ENCODE measurements around the gene SPAG5. TPM values are rescaled to one million over a fixed set of nuclear protein-coding genes. Genes with fewer than 3 reads are reported as not detected.

The SPAG5 gene
- 10 to 100 TPM; 43.5 to 46.9 (median 45.2) TPM for polyA plus RNA-seq (ENCODE audit: insufficient read length in 4 of 4)

- DNase-seq (ENCODE audit: low read depth in 4 of 4, low spot score in 3 of 4), result peak; percentile 79 to 88 (median 84)
These were observed at the start of gene SPAG5 for GRCh38 chr17:28598799-28599310. Gene SPAG5 (minus strand): TSS chr17:28599025. CDS start chr17:28598946, 79 bp downstream.

GRCh38 chr17:28646039-28646754 lies 47.4 kb upstream of the SPAG5 start:
- DNase-seq (ENCODE audit: low read depth in 4 of 4, low spot score in 3 of 4), result no peak

- DNase-seq (ENCODE audit: low read depth in 4 of 4, low spot score in 3 of 4), result no peak
These were observed 46.7 kb upstream of the SPAG5 start for GRCh38 chr17:28645576-28645939.

- peak; percentile 87 to 90 (median 89) for DNase-seq (ENCODE audit: low read depth in 4 of 4, low spot score in 3 of 4)
These were observed 46.2 kb upstream of the SPAG5 start, which contains the start of gene BLTP2 for GRCh38 chr17:28644787-28645575. Gene BLTP2 (minus strand): TSS chr17:28645158. CDS start chr17:28645056, 102 bp downstream.

GRCh38 chr17:28643983-28644786 lies 45.4 kb upstream of the SPAG5 start:
- DNase-seq (ENCODE audit: low read depth in 4 of 4, low spot score in 3 of 4), result no peak

- no peak for DNase-seq (ENCODE audit: low read depth in 4 of 4, low spot score in 3 of 4)
These were observed 42.8 kb upstream of the SPAG5 start for GRCh38 chr17:28641579-28641978.

GRCh38 chr17:28635506-28635905 lies 36.7 kb upstream of the SPAG5 start:
- no peak for DNase-seq (ENCODE audit: low read depth in 4 of 4, low spot score in 3 of 4)

GRCh38 chr17:28634206-28634865 lies 35.5 kb upstream of the SPAG5 start:
- DNase-seq (ENCODE audit: low read depth in 4 of 4, low spot score in 3 of 4), result no peak

GRCh38 chr17:28626818-28627217 lies 28.0 kb upstream of the SPAG5 start:
- no peak for DNase-seq (ENCODE audit: low read depth in 4 of 4, low spot score in 3 of 4)

- DNase-seq (ENCODE audit: low read depth in 4 of 4, low spot score in 3 of 4), result no peak
These were observed 25.3 kb upstream of the SPAG5 start for GRCh38 chr17:28624148-28624547.

GRCh38 chr17:28623696-28624095 lies 24.9 kb upstream of the SPAG5 start:
- DNase-seq (ENCODE audit: low read depth in 4 of 4, low spot score in 3 of 4), result no peak

- DNase-seq (ENCODE audit: low read depth in 4 of 4, low spot score in 3 of 4), result no peak
These were observed 23.4 kb upstream of the SPAG5 start for GRCh38 chr17:28622186-28622585.

- no peak for DNase-seq (ENCODE audit: low read depth in 4 of 4, low spot score in 3 of 4)
These were observed 21.2 kb upstream of the SPAG5 start for GRCh38 chr17:28620010-28620409.

- DNase-seq (ENCODE audit: low read depth in 4 of 4, low spot score in 3 of 4), result no peak
These were observed 19.6 kb upstream of the SPAG5 start for GRCh38 chr17:28618464-28618863.

- DNase-seq (ENCODE audit: low read depth in 4 of 4, low spot score in 3 of 4), result no peak
These were observed 17.5 kb upstream of the SPAG5 start for GRCh38 chr17:28616281-28616680.

GRCh38 chr17:28615260-28615940 lies 16.6 kb upstream of the SPAG5 start:
- no peak for DNase-seq (ENCODE audit: low read depth in 4 of 4, low spot score in 3 of 4)

- DNase-seq (ENCODE audit: low read depth in 4 of 4, low spot score in 3 of 4), result no peak
These were observed 15.1 kb upstream of the SPAG5 start, which contains the start of gene RSKR for GRCh38 chr17:28613931-28614381. Gene RSKR (minus strand): TSS chr17:28614185. CDS start chr17:28614161, 24 bp downstream.

GRCh38 chr17:28612936-28613872 lies 14.4 kb upstream of the SPAG5 start:
- DNase-seq (ENCODE audit: low read depth in 4 of 4, low spot score in 3 of 4), result peak in 2 of 4 donors; percentile 12 to 26
